Skeletal muscle satellite cell (primary cell): ENCODE results near the gene ERCC6L2.

Experiments used
- H3K27me3 ChIP-seq: 2 replicates; pipeline ENCODE4 v1.7.0; 2013; ENCODE audit warnings: low read length; ENCODE audit not compliant: control insufficient read depth, insufficient read depth
- H3K36me3 ChIP-seq: 2 replicates; pipeline ENCODE4 v1.7.0; 2013; ENCODE audit warnings: mild to moderate bottlenecking, control low read depth, low read length; ENCODE audit not compliant: insufficient read depth
- H3K4me1 ChIP-seq: 2 replicates; pipeline ENCODE4 v1.7.0; 2013; ENCODE audit warnings: low read length; ENCODE audit not compliant: control insufficient read depth, insufficient read depth
- H3K4me2 ChIP-seq: 2 replicates; pipeline ENCODE4 v1.7.0; 2013; ENCODE audit warnings: mild to moderate bottlenecking, low read length
- H3K4me3 ChIP-seq: 2 replicates; pipeline ENCODE4 v1.7.0; 2013; ENCODE audit warnings: low read length
- H3K9ac ChIP-seq: 2 replicates; pipeline ENCODE4 v1.7.0; 2013; ENCODE audit warnings: mild to moderate bottlenecking, low read depth, low read length, moderate library complexity
- H3K9me3 ChIP-seq: replicated peaks from 2 replicates; pipeline ENCODE4 v1.7.0; 2013; ENCODE audit warnings: mild to moderate bottlenecking, control low read depth, low read length

ERCC6L2 gene

DNA sequence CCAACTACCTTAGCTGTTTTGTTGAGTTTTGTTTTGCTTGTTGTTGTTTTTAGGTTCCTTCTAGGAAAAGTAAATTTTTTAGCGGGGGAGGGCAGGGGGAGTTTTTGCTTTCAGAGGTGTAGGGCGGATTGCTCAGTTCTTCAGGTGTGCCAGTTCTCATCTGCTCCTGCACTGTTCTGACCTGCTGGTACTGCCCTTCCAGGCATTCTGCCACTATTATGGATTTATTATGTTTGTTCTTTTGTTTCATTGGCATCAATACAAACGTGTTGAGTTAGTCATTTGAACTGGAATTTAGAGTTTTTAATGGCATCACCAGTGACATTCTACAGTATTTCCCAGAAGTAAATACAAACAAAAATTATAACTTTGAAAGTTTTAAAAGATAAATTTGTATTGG lies 26.0 kb downstream of the ERCC6L2 start:
- H3K4me1 ChIP-seq, result no peaks in the 10 kb centered on the region
- H3K9ac ChIP-seq, result no peak overlapping the region
- no peaks in the 10 kb centered on the region for H3K9me3 ChIP-seq
- no peaks in the 10 kb centered on the region for H3K27me3 ChIP-seq
- no peak overlapping the region for H3K4me2 ChIP-seq
- H3K4me3 ChIP-seq, result no peak overlapping the region
- H3K36me3 ChIP-seq, result peaks cover 9% of the 10 kb centered on the region

DNA sequence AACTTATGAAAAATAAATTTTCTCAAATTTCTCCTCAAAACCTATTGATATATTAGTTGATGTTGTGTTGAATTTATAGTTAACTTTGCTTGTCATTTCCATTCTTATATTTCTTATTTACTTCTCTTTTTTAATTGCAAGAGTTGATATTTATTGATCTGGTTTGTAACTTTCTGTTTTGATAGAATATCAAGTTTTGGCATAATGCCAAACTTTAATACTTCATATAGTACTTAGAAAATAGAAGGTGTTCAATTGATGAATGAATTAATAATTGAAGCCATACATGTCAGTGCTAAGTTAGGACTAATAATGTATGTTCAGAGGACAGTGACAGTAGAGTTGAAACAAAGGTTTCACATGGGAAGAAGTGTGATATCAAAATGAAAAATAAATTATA lies 27.9 kb downstream of the ERCC6L2 start:
- Histone ChIP-seq H3K9me3 (no peaks in the 10 kb centered on the region), H3K27me3 (no peaks in the 10 kb centered on the region), H3K36me3 (peaks cover 10% of the 10 kb centered on the region), H3K4me2 (no peak overlapping the region), H3K9ac (no peak overlapping the region), H3K4me3 (no peak overlapping the region), H3K4me1 (no peaks in the 10 kb centered on the region)

DNA sequence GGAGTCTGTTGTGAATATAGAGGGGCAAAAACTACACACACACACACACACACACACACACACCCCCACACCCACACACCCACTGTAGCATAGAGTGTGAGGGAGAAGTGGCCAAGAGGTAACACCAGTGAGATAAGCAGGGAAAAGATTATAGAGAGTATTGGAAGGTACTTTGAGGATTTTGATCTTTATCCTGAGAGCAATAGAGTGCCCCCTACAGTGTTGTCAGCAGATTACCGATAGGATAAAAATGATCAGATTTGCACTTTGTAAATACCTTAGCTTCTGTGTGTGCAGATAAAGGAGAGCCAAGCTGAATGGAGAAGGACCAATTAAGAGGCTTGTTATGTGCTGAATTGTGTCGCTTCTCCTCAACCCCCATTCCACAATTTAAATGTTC lies 32.3 kb downstream of the ERCC6L2 start:
- Histone ChIP-seq H3K4me3 (no peak overlapping the region), H3K4me1 (peaks cover 5% of the 10 kb centered on the region), H3K36me3 (peaks cover 9% of the 10 kb centered on the region), H3K27me3 (no peaks in the 10 kb centered on the region), H3K9me3 (no peaks in the 10 kb centered on the region), H3K9ac (no peak overlapping the region), H3K4me2 (no peak overlapping the region)

DNA sequence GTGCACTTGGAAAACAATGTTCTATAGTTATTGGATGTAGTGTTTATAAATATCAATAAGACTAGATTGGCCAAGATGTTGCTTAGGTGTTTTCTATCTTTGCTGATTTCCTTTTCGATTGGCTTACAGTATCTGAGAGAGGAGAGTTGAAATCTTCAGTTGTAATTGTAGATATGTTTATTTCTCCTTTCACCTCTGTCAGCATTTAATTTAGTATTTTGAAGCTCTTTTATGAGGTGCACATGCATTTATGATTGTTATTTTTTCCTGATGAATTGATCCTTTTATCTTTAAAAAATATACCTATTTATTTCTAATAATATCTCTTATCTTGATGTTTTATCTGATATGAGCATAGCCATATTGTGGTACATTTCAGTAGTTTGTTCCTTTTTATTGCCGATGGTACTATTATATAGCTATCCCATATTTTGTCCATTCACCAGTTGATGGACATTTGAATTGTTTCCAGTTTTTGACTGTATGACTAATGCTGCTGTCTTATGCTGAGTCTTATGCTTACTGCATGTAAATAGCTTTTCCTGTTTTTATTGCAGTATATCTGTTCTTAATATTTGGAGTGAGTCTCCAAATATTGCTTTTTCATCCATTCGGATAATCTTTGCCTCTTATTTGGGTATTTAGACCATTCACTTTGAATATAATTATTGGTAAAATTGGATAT lies 34.7 kb downstream of the ERCC6L2 start:
- no peaks in the 10 kb centered on the region for H3K27me3 ChIP-seq
- peaks cover 5% of the 10 kb centered on the region for H3K4me1 ChIP-seq
- peaks cover 9% of the 10 kb centered on the region for H3K36me3 ChIP-seq
- no peak overlapping the region for H3K4me3 ChIP-seq
- H3K9me3 ChIP-seq, result no peaks in the 10 kb centered on the region
- peak overlapping the region; percentile 1 for H3K4me2 ChIP-seq
- no peak overlapping the region for H3K9ac ChIP-seq

DNA sequence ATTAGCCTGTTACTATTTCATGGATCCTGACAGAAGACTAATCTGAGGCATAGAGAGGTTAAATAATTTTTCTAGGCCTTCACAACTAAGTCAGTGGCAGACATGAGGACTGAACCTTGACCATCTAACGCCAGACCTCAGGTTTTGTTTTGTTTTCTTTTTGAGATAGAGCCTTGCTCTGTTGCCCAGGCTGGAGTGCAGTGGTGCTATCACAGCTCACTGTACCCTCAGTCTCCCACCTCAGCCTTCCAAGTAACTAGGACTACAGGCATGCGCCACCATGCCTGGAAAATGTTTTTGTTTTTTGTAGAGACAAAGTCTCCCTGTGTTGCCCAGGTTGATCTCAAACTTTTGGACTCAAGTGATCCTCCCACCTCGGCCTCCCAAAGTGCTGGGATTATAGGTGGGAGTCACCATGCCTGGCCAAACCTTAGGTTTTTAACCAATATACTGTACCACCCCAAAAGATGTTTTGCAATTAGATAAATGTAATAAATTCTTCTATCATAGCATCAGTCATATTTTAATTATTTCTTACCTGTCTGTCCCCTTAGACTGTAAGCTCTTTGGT lies 35.4 kb downstream of the ERCC6L2 start:
- H3K9me3 ChIP-seq, result no peaks in the 10 kb centered on the region
- H3K27me3 ChIP-seq, result no peaks in the 10 kb centered on the region
- peaks cover 5% of the 10 kb centered on the region for H3K4me1 ChIP-seq
- H3K9ac ChIP-seq, result no peak overlapping the region
- peak overlapping the region; percentile 1 for H3K4me2 ChIP-seq
- peaks cover 14% of the 10 kb centered on the region for H3K36me3 ChIP-seq
- H3K4me3 ChIP-seq, result no peak overlapping the region

DNA sequence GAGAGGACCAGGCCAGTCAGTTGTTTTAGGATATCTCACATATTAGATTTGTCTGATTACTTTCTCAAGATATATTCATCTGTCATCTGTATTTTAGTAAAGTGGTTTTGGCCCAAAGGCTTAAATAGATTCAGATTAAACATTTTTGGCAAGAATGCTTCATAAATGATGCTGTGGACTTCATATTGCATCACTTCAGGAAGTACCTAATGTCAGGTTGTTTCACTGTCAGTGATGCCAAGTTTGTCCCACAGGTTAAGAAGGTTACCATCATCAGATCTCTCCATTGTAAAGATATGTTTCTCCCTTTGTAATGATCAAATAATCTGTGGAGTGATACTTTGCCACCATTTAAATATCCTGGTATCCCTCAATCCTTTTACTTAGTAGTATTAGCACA lies 37.3 kb downstream of the ERCC6L2 start:
- H3K9me3 ChIP-seq, result no peaks in the 10 kb centered on the region
- no peak overlapping the region for H3K9ac ChIP-seq
- no peak overlapping the region for H3K4me3 ChIP-seq
- H3K36me3 ChIP-seq, result peaks cover 29% of the 10 kb centered on the region
- H3K27me3 ChIP-seq, result no peaks in the 10 kb centered on the region
- no peak overlapping the region for H3K4me2 ChIP-seq
- H3K4me1 ChIP-seq, result peaks cover 5% of the 10 kb centered on the region

DNA sequence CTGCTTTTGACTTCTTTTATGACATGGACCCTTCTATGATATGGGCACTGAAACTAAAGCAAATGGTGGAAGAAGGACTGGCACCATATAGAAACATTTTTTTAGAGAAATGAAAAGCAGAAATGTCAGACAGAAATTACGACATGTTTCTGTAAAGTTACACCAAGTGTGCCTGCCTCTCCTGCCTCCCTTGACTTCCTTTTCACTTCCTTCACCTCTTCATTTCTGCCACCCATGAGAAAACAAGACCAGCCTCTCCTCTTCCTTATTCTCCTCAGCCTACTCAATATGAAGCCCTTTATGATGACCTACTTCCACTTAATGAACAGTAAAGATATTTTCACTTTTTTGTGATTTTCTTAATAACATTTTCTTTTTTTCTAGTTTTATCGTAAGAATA lies 44.5 kb downstream of the ERCC6L2 start:
- H3K9me3 ChIP-seq, result no peaks in the 10 kb centered on the region

DNA sequence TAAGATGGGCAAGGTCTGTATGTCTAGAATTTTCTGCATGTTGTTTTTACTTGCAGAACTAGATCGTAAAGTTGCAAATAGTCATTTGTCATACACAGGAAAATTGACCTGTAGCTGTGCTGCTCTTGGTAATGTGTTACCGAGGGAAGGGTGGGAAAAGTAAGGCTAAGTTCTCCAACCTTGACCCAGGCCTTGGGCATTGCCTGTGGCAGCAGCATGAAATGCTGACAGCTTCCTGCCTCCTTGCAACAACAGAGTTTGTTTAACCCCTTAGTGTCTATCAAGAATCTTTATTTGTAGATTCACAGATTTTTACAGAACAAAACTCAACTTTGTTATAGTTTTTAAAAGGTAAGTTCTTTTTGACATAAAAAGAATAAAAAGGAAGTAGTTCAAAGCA lies 48.3 kb downstream of the ERCC6L2 start:
- H3K9me3 ChIP-seq, result no peaks in the 10 kb centered on the region
- no peaks in the 10 kb centered on the region for H3K27me3 ChIP-seq
- no peak overlapping the region for H3K9ac ChIP-seq
- peaks cover 43% of the 10 kb centered on the region for H3K36me3 ChIP-seq
- no peak overlapping the region for H3K4me2 ChIP-seq
- H3K4me3 ChIP-seq, result no peak overlapping the region
- H3K4me1 ChIP-seq, result peaks cover 4% of the 10 kb centered on the region

More for the DNA sequence above, 44.5 kb downstream of the ERCC6L2 start:
- H3K27me3 ChIP-seq, result no peaks in the 10 kb centered on the region
- no peak overlapping the region for H3K4me2 ChIP-seq
- H3K4me1 ChIP-seq, result peaks cover 4% of the 10 kb centered on the region
- no peak overlapping the region for H3K4me3 ChIP-seq
- peaks cover 48% of the 10 kb centered on the region for H3K36me3 ChIP-seq
- no peak overlapping the region for H3K9ac ChIP-seq

DNA sequence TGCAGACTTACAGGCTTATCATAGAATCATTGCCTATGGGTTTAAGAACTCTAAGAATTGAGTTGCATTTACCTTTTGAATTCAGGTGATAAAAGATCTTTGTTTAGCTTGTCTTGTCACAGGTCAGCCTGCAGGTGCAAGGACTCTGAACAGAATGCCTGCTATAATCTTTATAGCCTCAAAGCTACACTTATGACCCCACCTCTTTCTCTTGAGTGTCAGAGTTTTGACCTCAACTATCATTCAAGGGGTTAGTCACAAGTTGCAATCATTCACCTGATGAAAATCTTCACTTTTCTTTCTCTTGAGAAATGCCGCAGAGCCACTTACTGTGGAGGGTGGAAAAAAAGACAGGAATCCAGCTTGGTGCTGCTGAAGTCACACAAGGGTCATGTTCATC lies 49.5 kb downstream of the ERCC6L2 start:
- peaks cover 47% of the 10 kb centered on the region for H3K36me3 ChIP-seq
- H3K9me3 ChIP-seq, result no peaks in the 10 kb centered on the region
- peaks cover 4% of the 10 kb centered on the region for H3K4me1 ChIP-seq
- no peak overlapping the region for H3K4me2 ChIP-seq
- H3K27me3 ChIP-seq, result no peaks in the 10 kb centered on the region
- no peak overlapping the region for H3K4me3 ChIP-seq
- no peak overlapping the region for H3K9ac ChIP-seq

DNA sequence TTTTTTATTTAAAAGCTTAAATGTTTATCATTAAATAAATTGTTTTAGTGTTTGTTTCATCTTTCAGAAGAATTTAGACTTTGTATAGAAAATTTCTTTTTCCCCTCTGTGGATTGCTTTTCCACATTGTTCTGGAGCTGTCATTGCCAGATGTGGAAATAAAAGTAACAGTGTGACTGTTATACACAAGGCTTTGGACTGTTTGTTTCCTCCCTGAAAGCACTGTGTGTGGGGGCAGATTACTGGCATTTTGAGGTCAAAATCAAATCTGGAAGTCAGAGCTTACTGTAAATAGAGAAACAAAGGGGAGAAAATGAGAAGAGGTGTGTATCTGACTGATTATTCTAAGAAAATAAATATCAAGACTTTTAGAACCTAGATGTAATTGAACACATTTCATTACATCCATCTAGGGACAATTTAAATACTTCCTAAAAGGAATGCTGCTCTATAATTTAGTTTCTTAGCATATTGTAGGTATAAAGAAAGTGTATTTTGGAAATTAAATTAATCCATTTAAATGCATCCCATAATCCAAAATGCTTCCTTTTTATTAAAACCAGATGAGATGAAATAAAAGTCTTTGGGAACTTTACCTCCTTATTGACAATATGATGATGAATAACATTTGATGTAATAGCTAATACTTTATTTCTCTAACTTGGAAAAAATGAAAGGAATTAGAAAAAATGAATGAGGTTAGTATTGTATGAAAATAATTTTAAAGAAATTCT lies 51.9 kb downstream of the ERCC6L2 start:
- no peak overlapping the region for H3K9ac ChIP-seq
- no peak overlapping the region for H3K4me2 ChIP-seq
- no peak overlapping the region for H3K4me3 ChIP-seq
- peaks cover 4% of the 10 kb centered on the region for H3K4me1 ChIP-seq
- no peaks in the 10 kb centered on the region for H3K9me3 ChIP-seq
- no peaks in the 10 kb centered on the region for H3K27me3 ChIP-seq
- peaks cover 45% of the 10 kb centered on the region for H3K36me3 ChIP-seq

DNA sequence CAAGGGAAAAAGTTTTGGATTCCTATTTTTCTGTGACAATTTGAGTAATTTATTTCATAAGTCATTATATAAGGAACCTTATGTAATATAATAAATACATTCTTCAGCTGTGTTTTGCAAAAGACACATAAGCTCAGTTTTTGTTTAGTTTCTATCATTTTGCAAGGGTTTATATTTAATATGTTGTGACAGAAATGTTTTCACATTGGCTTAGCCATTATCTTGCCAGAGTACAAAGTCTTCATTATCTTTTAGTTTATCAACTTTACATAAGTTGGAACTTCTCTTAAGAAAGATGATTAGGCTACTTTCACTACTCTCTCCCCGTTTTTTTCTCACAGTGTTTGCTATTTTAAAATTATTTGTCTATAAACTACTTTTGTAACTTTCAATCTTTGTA lies 54.8 kb downstream of the ERCC6L2 start:
- Histone ChIP-seq H3K4me3 (no peak overlapping the region), H3K4me1 (no peaks in the 10 kb centered on the region), H3K27me3 (no peaks in the 10 kb centered on the region), H3K36me3 (peaks cover 45% of the 10 kb centered on the region), H3K9ac (no peak overlapping the region), H3K4me2 (no peak overlapping the region), H3K9me3 (no peaks in the 10 kb centered on the region)
